Endothelial cell of umbilical vein (primary cell): ENCODE results near the gene LRRC7. TPM values are rescaled to one million over a fixed set of nuclear protein-coding genes. Genes with fewer than 3 reads are reported as not detected.

ENCODE experiments used
- BruUV-seq: library from RNA; stranded (reverse); fragments of 400-500 nt; replicated peaks from 2 replicates; lab custom pipeline; 2021; lab: Mats Ljungman, UMichigan
- CTCF ChIA-PET: fragments of 300-600, 350-600 bp; sonication (Branson Sonifier 250); formaldehyde crosslinking; loops from one replicate; lab custom pipeline; 2021; ENCODE audit warnings: antibody characterized with exemption, inconsistent platforms; lab: Charles Lee
- POLR2A ChIA-PET: fragments of 300-600, 350-600 bp; sonication (Branson Sonifier 250); formaldehyde crosslinking; loops from one replicate; lab custom pipeline; 2021; ENCODE audit warnings: antibody characterized with exemption, inconsistent platforms; lab: Charles Lee
- DNase-seq: peaks from one replicate; pipeline ENCODE4 v3.0.0-alpha.2; 2011; ENCODE audit warnings: low read depth, low spot score
- FAIRE-seq: peaks from 2 replicates; lab custom pipeline; 2011; peaks lifted over from hg19 to GRCh38; lab: Jason Lieb, UNC
- H2AFZ ChIP-seq: 2 replicates; pipeline ENCODE4 v1.6.0; 2012; ENCODE audit warnings: low read depth, low read length, control low read depth, inconsistent platforms
- H3K27ac ChIP-seq: 2 replicates; pipeline ENCODE4 v1.5.1; 2011; ENCODE audit warnings: low read depth, mild to moderate bottlenecking, control low read depth, low read length, moderate library complexity; ENCODE audit not compliant: insufficient read depth
- H3K27me3 ChIP-seq, 2 experiments: 2 replicates each; pipeline versions ENCODE4 v1.6.0 to v1.6.1; 2011; ENCODE audit warnings: low read length in 2 of 2, mixed read lengths in 1 of 2; ENCODE audit not compliant: control insufficient read depth in 2 of 2, insufficient read depth in 2 of 2
- H3K36me3 ChIP-seq, 2 experiments: 2 replicates in 1 of 2; 3 replicates in 1 of 2; pipeline ENCODE4 v1.5.1; 2011; ENCODE audit warnings: low read length in 2 of 2, mild to moderate bottlenecking in 1 of 2, moderate library complexity in 1 of 2; ENCODE audit not compliant: control insufficient read depth in 2 of 2, insufficient read depth in 2 of 2; ENCODE audit errors: extremely low read depth in 1 of 2
- H3K4me1 ChIP-seq: 3 replicates; pipeline ENCODE4 v1.5.1; 2011; ENCODE audit warnings: mild to moderate bottlenecking, low read length; ENCODE audit not compliant: control insufficient read depth, insufficient read depth; ENCODE audit errors: extremely low read depth
- H3K4me2 ChIP-seq: 2 replicates; pipeline ENCODE4 v1.6.1; 2011; ENCODE audit warnings: low read length, control low read depth, mixed read lengths; ENCODE audit not compliant: insufficient read depth
- H3K4me3 ChIP-seq, 3 experiments: fragments of 200-600 bp in 1 of 3; sonication (generic), shearing (Covaris generic) in 1 of 3; replicated peaks in 1 of 3; 2 replicates each; pipeline ENCODE4 v1.5.1; 2011 to 2016; ENCODE audit warnings: control low read depth in 3 of 3, low read length in 3 of 3, mild to moderate bottlenecking in 2 of 3, inconsistent platforms in 1 of 3, low read depth in 1 of 3, moderate library complexity in 1 of 3; ENCODE audit not compliant: insufficient read depth in 1 of 3
- H3K79me2 ChIP-seq: 2 replicates; pipeline ENCODE4 v1.6.0; 2012; ENCODE audit warnings: low read length, inconsistent platforms; ENCODE audit not compliant: control insufficient read depth, insufficient read depth
- H3K9ac ChIP-seq: replicated peaks from 2 replicates; pipeline ENCODE3; 2011; ENCODE audit warnings: low read length, control low read depth; ENCODE audit not compliant: insufficient read depth; ENCODE audit errors: extremely low read depth
- H3K9me1 ChIP-seq: replicated peaks from 3 replicates; pipeline ENCODE4 v1.6.0; 2011; ENCODE audit warnings: mild to moderate bottlenecking, low read length; ENCODE audit not compliant: control insufficient read depth, insufficient read depth; ENCODE audit errors: extremely low read depth
- H3K9me3 ChIP-seq: replicated peaks from 2 replicates; pipeline ENCODE4 v1.5.1; 2012; ENCODE audit warnings: low read length, inconsistent platforms; ENCODE audit not compliant: control insufficient read depth, insufficient read depth
- H4K20me1 ChIP-seq: replicated peaks from 2 replicates; pipeline ENCODE3; 2011; ENCODE audit warnings: mild to moderate bottlenecking, low read length; ENCODE audit not compliant: control insufficient read depth, insufficient read depth; ENCODE audit errors: extremely low read depth
- CTCF ChIP-seq, 2 donors: IDR thresholded peaks; 1 replicate in 1 of 2; 2 replicates in 1 of 2; pipeline ENCODE4 v1.5.1; 2011; ENCODE audit warnings: low read length in 2 of 2, mild to moderate bottlenecking in 2 of 2, moderate library complexity in 2 of 2, control low read depth in 1 of 2, inconsistent platforms in 1 of 2, low read depth in 1 of 2; ENCODE audit not compliant: insufficient read depth in 1 of 2; ENCODE audit errors: extremely low read depth in 1 of 2
- EZH2 ChIP-seq: IDR thresholded peaks from 2 replicates; pipeline ENCODE4 v1.6.1; 2012; ENCODE audit warnings: borderline replicate concordance, low read depth, mild to moderate bottlenecking, moderate library complexity, low read length, inconsistent platforms; ENCODE audit not compliant: severe bottlenecking
- FOS ChIP-seq: IDR thresholded peaks from 2 replicates; pipeline ENCODE4 v1.6.1; 2011; ENCODE audit warnings: mild to moderate bottlenecking, low read length, moderate library complexity, borderline replicate concordance; ENCODE audit not compliant: insufficient read depth
- GATA2 ChIP-seq: IDR thresholded peaks from 2 replicates; pipeline ENCODE4 v1.7.0; 2011; ENCODE audit warnings: low read depth, mild to moderate bottlenecking, moderate library complexity, mixed read lengths, low read length; ENCODE audit not compliant: insufficient read length, insufficient read depth
- JUN ChIP-seq: IDR thresholded peaks from 2 replicates; pipeline ENCODE4 v1.6.1; 2011; ENCODE audit warnings: borderline replicate concordance, low read depth; ENCODE audit not compliant: insufficient read length, insufficient read depth
- MAX ChIP-seq: IDR thresholded peaks from 2 replicates; pipeline ENCODE4 v1.6.1; 2011; ENCODE audit not compliant: insufficient read depth, insufficient read length
- MYC ChIP-seq: IDR thresholded peaks from one replicate; pipeline ENCODE4 v1.6.1; 2011; ENCODE audit warnings: mild to moderate bottlenecking, low read depth, low read length
- POLR2A ChIP-seq: IDR thresholded peaks from 2 replicates; pipeline ENCODE4 v1.6.1; 2012; ENCODE audit warnings: low read depth, mild to moderate bottlenecking, control low read depth, low read length
- POLR2AphosphoS5 ChIP-seq: IDR thresholded peaks from 2 replicates; pipeline ENCODE4 v1.6.1; 2012; ENCODE audit warnings: low read depth, mild to moderate bottlenecking, control low read depth, low read length, moderate library complexity; ENCODE audit not compliant: insufficient read depth
- dilution Hi-C: fragments of 300-500 bp; cut with MboI; formaldehyde crosslinking; loops from one replicate; pipeline ENCODE4 v1.15.0; 2019; ENCODE audit warnings: low sequenced_read_pairs; ENCODE audit not compliant: extremely low pct_ligation_motif_present
- intact Hi-C: fragments of 100-400 bp; cut with micrococcal nuclease; formaldehyde crosslinking; loops from one replicate; pipeline ENCODE4 v1.10.0; 2022
- polyA plus RNA-seq, 4 experiments: library from polyadenylated mRNA; depleted of rRNA in 3 of 4; stranded (reverse) in 3 of 4; unstranded in 1 of 4; fragments of >200 nt; gene quantifications; 2 replicates each; pipeline versions ENCODE4 v1.2.1 to v1.2.3, GENCODE V29; 2011 to 2012; ENCODE audit warnings: missing spikeins in 1 of 4
- total RNA-seq: library from RNA; stranded (reverse); gene quantifications from 2 replicates; pipeline ENCODE4 v1.2.3, GENCODE V29; 2021

The LRRC7 gene
- total and polyA plus RNA-seq, 2 donors (not counting 3 experiments of a cell fraction or from before 2014, with no cell fraction given): 0.11 to 0.58 TPM

GRCh38 chr1:70061231-70061630, 493.5 kb downstream of the LRRC7 start:
- no peak overlapping the region for H3K9ac ChIP-seq
- dilution Hi-C loops: no loop called here
- no peak for FAIRE-seq

More at GRCh38 chr1:70061231-70061630, 493.5 kb downstream of the LRRC7 start:
- Histone ChIP-seq H3K4me1 (no peaks in the 10 kb centered on the region), H3K79me2 (no peaks in the 10 kb centered on the region), H3K36me3 (no peaks in the 10 kb centered on the region), H3K4me3 (no peak overlapping the region), H3K4me2 (no peak overlapping the region), H3K27ac (no peak overlapping the region), H4K20me1 (no peaks in the 10 kb centered on the region), H3K9me3 (no peaks in the 10 kb centered on the region), H3K9me1 (no peaks in the 10 kb centered on the region), H2AFZ (no peak overlapping the region), H3K27me3 (no peaks in the 10 kb centered on the region)
- no TSS peak for BruUV-seq
- no peak for DNase-seq
- ChIA-PET CTCF (no interaction called here), POLR2A (no interaction called here)
- intact Hi-C loops: no loop called here
- TF ChIP-seq EZH2: no peak
- TF ChIP-seq MYC: no peak
- no peak for TF ChIP-seq POLR2AphosphoS5
- TF ChIP-seq JUN: no peak
- no peak for TF ChIP-seq POLR2A
- no peak for TF ChIP-seq CTCF (IDR thresholded peaks at IDR 0.05; ENCODE audit: extremely low read depth in 1 of 2, insufficient read depth in 1 of 2, low read depth in 1 of 2, low read length in 2 of 2)
- TF ChIP-seq FOS: no peak
- TF ChIP-seq MAX: no peak
- TF ChIP-seq GATA2: no peak
